ENCODE data around the gene DOCK10. TPM values are rescaled to one million over a fixed set of nuclear protein-coding genes. Genes with fewer than 3 reads are reported as not detected.

The DOCK10 gene
- total RNA-seq, 2 donors from 2014 or later = 0.93 to 2.0 TPM

DNA sequence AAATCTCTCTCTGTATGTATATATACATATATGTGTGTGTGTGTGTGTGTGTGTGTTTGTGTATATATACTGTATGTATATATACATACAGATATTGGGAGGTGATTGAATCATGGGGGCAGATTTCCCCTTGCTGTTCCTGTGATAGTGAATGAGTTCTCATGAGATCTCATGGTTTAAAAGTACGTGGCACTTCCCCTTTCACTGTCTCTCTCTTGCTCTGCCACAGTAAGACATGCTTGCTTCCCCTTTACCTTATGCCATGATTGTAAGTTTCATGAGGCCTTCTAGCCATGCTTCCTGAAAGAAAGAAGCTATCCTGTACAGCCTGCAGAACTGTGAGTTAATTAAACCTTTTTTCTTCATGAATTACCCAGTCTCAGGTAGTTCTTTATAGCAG, 307.3 kb downstream of the DOCK10 start:
- no peak for TF ChIP-seq CTCF (IDR thresholded peaks at IDR 0.05)
- Histone ChIP-seq H3K27me3 (no peaks in the 10 kb centered on the region), H3K36me3 (no peaks in the 10 kb centered on the region), H3K27ac (no peak overlapping the region), H3K4me1 (no peaks in the 10 kb centered on the region), H3K4me3 (no peak overlapping the region), H3K9me3 (peaks cover 0 to 9% of the 10 kb centered on the region in 2 donors)
- no peak for DNase-seq (ENCODE audit: low spot score)

- Histone ChIP-seq H3K27me3 (no peaks in the 10 kb centered on the region), H3K4me1 (no peaks in the 10 kb centered on the region), H3K36me3 (no peaks in the 10 kb centered on the region), H3K9me3 (peaks cover 4 to 13% of the 10 kb centered on the region in 2 donors), H3K4me3 (no peak overlapping the region), H3K27ac (no peak overlapping the region)
- no peak for TF ChIP-seq CTCF (IDR thresholded peaks at IDR 0.05)
- DNase-seq (ENCODE audit: low spot score) = no peak
Measured at GRCh38 chr2:224731665-224732064, 310.6 kb downstream of the DOCK10 start.

- H3K9me3 ChIP-seq = peaks cover 4 to 7% of the 10 kb centered on the region in 2 donors
- H3K4me1 ChIP-seq = no peaks in the 10 kb centered on the region
- DNase-seq (ENCODE audit: low spot score) = no peak
- H3K27ac ChIP-seq = no peak overlapping the region
- no peak overlapping the region for H3K4me3 ChIP-seq
- no peak for TF ChIP-seq CTCF (IDR thresholded peaks at IDR 0.05)
- no peaks in the 10 kb centered on the region for H3K36me3 ChIP-seq
- no peaks in the 10 kb centered on the region for H3K27me3 ChIP-seq
Measured at GRCh38 chr2:224729435-224729834, 312.8 kb downstream of the DOCK10 start.

DNA sequence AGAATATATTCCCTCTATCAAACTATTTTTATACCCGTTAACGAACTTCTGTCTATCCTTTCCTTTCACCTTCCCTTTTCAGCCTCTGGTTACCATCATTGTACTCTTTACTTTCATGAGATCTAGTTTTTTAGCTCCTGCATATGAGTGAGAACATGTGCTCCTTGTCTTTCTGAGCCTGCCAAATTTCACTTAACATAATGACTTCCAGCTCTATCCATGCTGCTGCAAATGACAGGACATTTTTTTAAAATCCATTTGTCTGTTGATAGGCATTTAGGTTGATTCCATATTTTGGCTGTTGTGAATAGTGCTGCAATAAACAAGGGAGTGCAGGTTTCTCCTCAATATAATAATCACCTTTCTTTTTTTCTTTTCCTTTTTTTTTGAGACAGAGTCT, 317.9 kb downstream of the DOCK10 start:
- Histone ChIP-seq H3K4me3 (no peak overlapping the region), H3K27ac (no peak overlapping the region), H3K27me3 (no peaks in the 10 kb centered on the region), H3K9me3 (peaks cover 4 to 7% of the 10 kb centered on the region in 2 donors), H3K4me1 (no peaks in the 10 kb centered on the region), H3K36me3 (no peaks in the 10 kb centered on the region)
- DNase-seq (ENCODE audit: low spot score) = no peak
- no peak for TF ChIP-seq CTCF (IDR thresholded peaks at IDR 0.05)

GRCh38 chr2:224723586-224724217, 318.6 kb downstream of the DOCK10 start:
- Histone ChIP-seq H3K36me3 (no peaks in the 10 kb centered on the region), H3K27ac (no peak overlapping the region), H3K4me3 (no peak overlapping the region), H3K27me3 (no peaks in the 10 kb centered on the region), H3K4me1 (no peaks in the 10 kb centered on the region), H3K9me3 (peaks cover 4 to 7% of the 10 kb centered on the region in 2 donors)
- no peak for DNase-seq (ENCODE audit: low spot score)
- TF ChIP-seq CTCF (IDR thresholded peaks at IDR 0.05) = no peak

DNA sequence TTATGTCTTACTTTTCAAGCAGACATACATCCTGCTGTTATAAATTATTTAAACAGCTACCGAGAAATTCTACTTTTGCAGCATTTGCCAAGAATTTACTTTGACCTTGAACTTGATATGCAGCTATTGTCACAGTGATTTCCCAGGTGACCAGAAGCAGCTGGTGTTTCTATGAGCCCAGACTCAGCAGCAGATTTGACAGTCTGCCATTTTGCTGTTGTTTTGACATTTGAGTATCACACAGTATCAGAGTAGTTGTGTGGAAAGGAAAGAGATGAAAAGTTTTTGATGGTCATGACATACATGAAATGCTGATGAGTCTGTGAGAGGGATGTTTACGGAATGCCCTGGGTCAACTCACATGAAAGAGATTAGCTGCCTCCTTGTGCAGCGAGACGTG, 319.5 kb downstream of the DOCK10 start:
- Histone ChIP-seq H3K27ac (no peak overlapping the region), H3K9me3 (peaks cover 0 to 7% of the 10 kb centered on the region in 2 donors), H3K36me3 (no peaks in the 10 kb centered on the region), H3K4me1 (no peaks in the 10 kb centered on the region), H3K4me3 (no peak overlapping the region), H3K27me3 (no peaks in the 10 kb centered on the region)
- no peak for DNase-seq (ENCODE audit: low spot score)
- no peak for TF ChIP-seq CTCF (IDR thresholded peaks at IDR 0.05)
